IMR-90 (cell line): ENCODE results near the gene CTNNA2. TPM values are rescaled to one million over a fixed set of nuclear protein-coding genes. Genes with fewer than 3 reads are reported as not detected.

ENCODE experiments used
- ATAC-seq: fragments of 200-7000 bp; cut with Tn5 transposase; 2 replicates; pipeline ENCODE4 v1.9.1; 2020; ENCODE audit warnings: low read depth, mild to moderate bottlenecking, moderate library complexity
- BruUV-seq: library from RNA; stranded (reverse); fragments of 400-500 nt; replicated peaks from 2 replicates; lab custom pipeline; 2021; lab: Mats Ljungman, UMichigan
- CTCF ChIA-PET: fragments of 300-600 bp; formaldehyde crosslinking; extraction: SDS; loops from one replicate; lab custom pipeline; 2021; ENCODE audit warnings: antibody characterized with exemption; lab: Yijun Ruan, JAX
- POLR2A ChIA-PET: fragments of 300-600 bp; sonication (Branson Sonifier 250); formaldehyde crosslinking; loops from one replicate; lab custom pipeline; 2022; ENCODE audit warnings: antibody characterized with exemption; ENCODE audit not compliant: unreplicated experiment; lab: Charles Lee
- DNase-seq: peaks from one replicate; pipeline ENCODE4 v3.0.0; 2013
- H2AFZ ChIP-seq: replicated peaks from 2 replicates; pipeline ENCODE3; 2013; ENCODE audit warnings: low read length, mild to moderate bottlenecking; ENCODE audit not compliant: poor library complexity
- H2AK5ac ChIP-seq: 2 replicates; pipeline ENCODE4 v1.6.1; 2013; ENCODE audit warnings: low read depth, low read length, inconsistent platforms
- H2AK9ac ChIP-seq: replicated peaks from 2 replicates; pipeline ENCODE3; 2013; ENCODE audit warnings: mild to moderate bottlenecking, low read depth, low read length, moderate library complexity; ENCODE audit not compliant: poor library complexity
- H2BK120ac ChIP-seq: 2 replicates; pipeline ENCODE4 v1.6.1; 2013; ENCODE audit warnings: low read depth, low read length, inconsistent platforms
- H2BK15ac ChIP-seq: 3 replicates; pipeline ENCODE4 v1.6.1; 2013; ENCODE audit warnings: low read depth, low read length, inconsistent platforms
- H2BK20ac ChIP-seq: 2 replicates; pipeline ENCODE4 v1.6.1; 2013; ENCODE audit warnings: low read depth, mild to moderate bottlenecking, inconsistent platforms, low read length, moderate library complexity
- H2BK5ac ChIP-seq: 2 replicates; pipeline ENCODE4 v1.6.1; 2013; ENCODE audit warnings: mild to moderate bottlenecking, low read depth, low read length, inconsistent platforms; ENCODE audit not compliant: poor library complexity, severe bottlenecking
- H3K14ac ChIP-seq: replicated peaks from 2 replicates; pipeline ENCODE4 v1.6.1; 2013; ENCODE audit warnings: low read depth, low read length, inconsistent platforms
- H3K18ac ChIP-seq: 2 replicates; pipeline ENCODE4 v1.6.1; 2013; ENCODE audit warnings: low read depth, low read length, control low read depth
- H3K23ac ChIP-seq: 2 replicates; pipeline ENCODE4 v1.6.1; 2013; ENCODE audit warnings: low read depth, low read length, inconsistent platforms
- H3K27ac ChIP-seq: 2 replicates; pipeline ENCODE4 v1.5.1; 2013; ENCODE audit warnings: mild to moderate bottlenecking, control low read depth, low read length; ENCODE audit not compliant: insufficient read depth
- H3K27me3 ChIP-seq: 2 replicates; pipeline ENCODE4 v1.6.1; 2013; ENCODE audit warnings: low read length; ENCODE audit not compliant: control insufficient read depth, insufficient read depth
- H3K36me3 ChIP-seq: 2 replicates; pipeline ENCODE4 v1.6.1; 2013; ENCODE audit warnings: low read length, mixed read lengths; ENCODE audit not compliant: control insufficient read depth, insufficient read depth
- H3K4ac ChIP-seq: 2 replicates; pipeline ENCODE4 v1.6.1; 2013; ENCODE audit warnings: low read depth, low read length, inconsistent platforms
- H3K4me1 ChIP-seq: 2 replicates; pipeline ENCODE4 v1.6.1; 2013; ENCODE audit warnings: low read length, mixed read lengths; ENCODE audit not compliant: control insufficient read depth, insufficient read depth
- H3K4me2 ChIP-seq: 2 replicates; pipeline ENCODE4 v1.6.1; 2013; ENCODE audit warnings: low read depth, mild to moderate bottlenecking, control low read depth, low read length, moderate library complexity
- H3K4me3 ChIP-seq: 2 replicates; pipeline ENCODE4 v1.5.1; 2013; ENCODE audit warnings: low read depth, mild to moderate bottlenecking, control low read depth, low read length, moderate library complexity; ENCODE audit not compliant: insufficient read depth
- H3K56ac ChIP-seq: 2 replicates; pipeline ENCODE4 v1.6.1; 2013; ENCODE audit warnings: low read length, inconsistent platforms; ENCODE audit not compliant: insufficient read depth; ENCODE audit errors: extremely low read depth
- H3K79me1 ChIP-seq, 2 experiments: 2 replicates each; pipeline ENCODE4 v1.6.1; 2013; ENCODE audit warnings: low read length in 2 of 2, inconsistent platforms in 1 of 2, low read depth in 1 of 2
- H3K9ac ChIP-seq: 2 replicates; pipeline ENCODE4 v1.6.1; 2013; ENCODE audit warnings: low read depth, low read length, control low read depth
- H3K9me1 ChIP-seq: 2 replicates; pipeline ENCODE4 v1.6.1; 2013; ENCODE audit warnings: low read length, inconsistent platforms; ENCODE audit not compliant: insufficient read depth
- H3K9me3 ChIP-seq: 2 replicates; pipeline ENCODE4 v1.6.1; 2013; ENCODE audit warnings: low read length; ENCODE audit not compliant: control insufficient read depth, insufficient read depth
- H4K20me1 ChIP-seq: 2 replicates; pipeline ENCODE4 v1.6.1; 2013; ENCODE audit warnings: low read length, inconsistent platforms; ENCODE audit not compliant: insufficient read depth
- H4K5ac ChIP-seq: 2 replicates; pipeline ENCODE4 v1.6.1; 2013; ENCODE audit warnings: mild to moderate bottlenecking, low read depth, low read length, control low read depth
- H4K8ac ChIP-seq, 2 experiments: 2 replicates each; pipeline ENCODE4 v1.6.1; 2013; ENCODE audit warnings: low read depth in 2 of 2, low read length in 2 of 2, control low read depth in 1 of 2, inconsistent platforms in 1 of 2
- H4K91ac ChIP-seq: 2 replicates; pipeline ENCODE4 v1.6.1; 2013; ENCODE audit warnings: low read depth, low read length, inconsistent platforms; ENCODE audit not compliant: insufficient read depth
- BHLHE40 ChIP-seq: fragments of 150-350 bp; IDR thresholded peaks from 2 replicates; pipeline ENCODE4 v1.6.1; 2016; ENCODE audit warnings: mild to moderate bottlenecking, low read depth, low read length
- CEBPB ChIP-seq: IDR thresholded peaks from 2 replicates; pipeline ENCODE4 v1.6.1; 2012; ENCODE audit warnings: low read depth, low read length, improper control_type of control experiment
- CHD1 ChIP-seq: IDR thresholded peaks from 2 replicates; pipeline ENCODE4 v1.6.1; 2012; ENCODE audit warnings: low read depth, low read length, improper control_type of control experiment
- CTCF ChIP-seq: conservative IDR thresholded peaks from 2 replicates; pipeline ENCODE4 v1.5.1; 2012; ENCODE audit warnings: mild to moderate bottlenecking, low read depth, low read length, improper control_type of control experiment
- ELK1 ChIP-seq: fragments of 150-350 bp; IDR thresholded peaks from 2 replicates; pipeline ENCODE4 v1.6.1; 2016; ENCODE audit warnings: low read depth, mild to moderate bottlenecking, low read length, moderate library complexity, borderline replicate concordance
- FOS ChIP-seq: fragments of 150-350 bp; IDR thresholded peaks from 2 replicates; pipeline ENCODE4 v1.6.1; 2016; ENCODE audit warnings: low read depth, low read length
- MAFK ChIP-seq: IDR thresholded peaks from 2 replicates; pipeline ENCODE4 v1.6.1; 2012; ENCODE audit warnings: low read depth, low read length, improper control_type of control experiment
- MAZ ChIP-seq: IDR thresholded peaks from 2 replicates; pipeline ENCODE4 v1.6.1; 2012; ENCODE audit warnings: low read depth, mild to moderate bottlenecking, low read length, improper control_type of control experiment, moderate library complexity, borderline replicate concordance
- MXI1 ChIP-seq: IDR thresholded peaks from 2 replicates; pipeline ENCODE4 v1.6.1; 2012; ENCODE audit warnings: low read depth, mild to moderate bottlenecking, low read length, moderate library complexity, borderline replicate concordance
- NFE2L2 ChIP-seq: fragments of 150-350 bp; IDR thresholded peaks from 2 replicates; pipeline ENCODE4 v1.6.1; 2016; ENCODE audit warnings: low read depth, mild to moderate bottlenecking, low read length
- RCOR1 ChIP-seq: IDR thresholded peaks from 2 replicates; pipeline ENCODE4 v1.6.1; 2012; ENCODE audit warnings: mild to moderate bottlenecking, low read length, improper control_type of control experiment; ENCODE audit not compliant: insufficient replicate concordance
- SMC3 ChIP-seq: fragments of 150-350 bp; IDR thresholded peaks from 2 replicates; pipeline ENCODE4 v1.6.1; 2016; ENCODE audit warnings: low read depth, mild to moderate bottlenecking, antibody characterized with exemption, low read length, moderate library complexity
- USF2 ChIP-seq: fragments of 150-350 bp; IDR thresholded peaks from 2 replicates; pipeline ENCODE4 v1.6.1; 2017; ENCODE audit warnings: mild to moderate bottlenecking, antibody characterized with exemption, low read length, low read depth
- WGBS, 2 experiments: methylation state at CpG; one replicate each; pipeline versions ENCODE4 v1.1.5 to v1.1.7; 2013; ENCODE audit warnings: missing lambda C conversion rate in 2 of 2; ENCODE audit not compliant: insufficient read length in 1 of 2; ENCODE audit errors: extremely low coverage in 2 of 2; 5-methylcytosine and 5-hydroxymethylcytosine counted together
- dilution Hi-C: fragments of 300-500 bp; cut with HindIII; formaldehyde crosslinking; loops from one replicate; pipeline ENCODE4 v1.14.3; 2018; ENCODE audit warnings: low sequenced_read_pairs; ENCODE audit not compliant: unreplicated experiment
- in situ Hi-C: fragments of 300-500 bp; cut with MboI; formaldehyde crosslinking; loops from 3 replicates; pipeline ENCODE4 v1.14.3; 2019; ENCODE audit warnings: low sequenced_read_pairs, inconsistent platforms, mixed read lengths
- intact Hi-C: fragments of 100-400 bp; cut with micrococcal nuclease; formaldehyde crosslinking; loops from 2 replicates; pipeline ENCODE4 v1.10.0; 2022
- polyA plus RNA-seq, 3 experiments: library from polyadenylated mRNA; depleted of rRNA; stranded (reverse); fragments of >200 nt; gene quantifications; 2 replicates each; pipeline ENCODE4 v1.2.3, GENCODE V29; 2012; ENCODE audit warnings: low replicate concordance in 1 of 3
- total RNA-seq: library from RNA; depleted of rRNA; stranded (reverse); fragments of >200 nt; gene quantifications from 2 replicates; pipeline ENCODE4 v1.2.3, GENCODE V29; 2012

Gene CTNNA2
- total and polyA plus RNA-seq, 2 of the 4 experiments (the other 2 are of a cell fraction), result not detected

- in situ Hi-C loops, result no loop called here
- no peak overlapping the region for H4K5ac ChIP-seq
- no peak overlapping the region for H2AFZ ChIP-seq
- H4K20me1 ChIP-seq, result no peaks in the 10 kb centered on the region
- no peaks in the 10 kb centered on the region for H3K27me3 ChIP-seq
- H2AK5ac ChIP-seq, result no peak overlapping the region
- H3K56ac ChIP-seq, result no peak overlapping the region
- H4K8ac ChIP-seq, result no peak overlapping the region
- ATAC-seq, result no peak
- H3K4me2 ChIP-seq, result no peak overlapping the region
- no peak overlapping the region for H2BK5ac ChIP-seq
- no peaks in the 10 kb centered on the region for H3K79me1 ChIP-seq
- H3K9ac ChIP-seq, result no peak overlapping the region
- no peak overlapping the region for H2BK20ac ChIP-seq
- no peak overlapping the region for H3K14ac ChIP-seq
- H3K36me3 ChIP-seq, result no peaks in the 10 kb centered on the region
- H3K9me3 ChIP-seq, result peaks cover 6% of the 10 kb centered on the region; the same call in 1 of the 2 replicates
- no peak overlapping the region for H2BK15ac ChIP-seq
- DNase-seq, result no peak
- H3K23ac ChIP-seq, result no peak overlapping the region
- H3K18ac ChIP-seq, result no peak overlapping the region
- WGBS, 2 experiments, result 20% methylated on average over 2 of the region's 3 CpGs; no CpG with 5 or more reads in 1 of the 2 experiments
- H3K9me1 ChIP-seq, result no peaks in the 10 kb centered on the region
- no peak overlapping the region for H3K27ac ChIP-seq
- H3K4ac ChIP-seq, result no peak overlapping the region
- dilution Hi-C loops, result no loop called here
- H3K4me1 ChIP-seq, result no peaks in the 10 kb centered on the region
- H2AK9ac ChIP-seq, result no peak overlapping the region
- no TSS peak for BruUV-seq
- no peak overlapping the region for H3K4me3 ChIP-seq
- H4K91ac ChIP-seq, result no peak overlapping the region
- intact Hi-C loops, result no loop called here
- no peak for TF ChIP-seq MAFK
- no peak for TF ChIP-seq CTCF
- TF ChIP-seq RCOR1, result no peak
- TF ChIP-seq ELK1, result no peak
- no peak for TF ChIP-seq USF2
- no peak for TF ChIP-seq BHLHE40
- no peak for TF ChIP-seq CEBPB
- TF ChIP-seq MXI1, result no peak
- TF ChIP-seq CHD1, result no peak
- TF ChIP-seq FOS, result no peak
- TF ChIP-seq SMC3, result no peak
- no peak for TF ChIP-seq MAZ
- TF ChIP-seq NFE2L2, result no peak
- ChIA-PET CTCF (no interaction called here), POLR2A (no interaction called here)
- no peak overlapping the region for H2BK120ac ChIP-seq
Measured at GRCh38 chr2:79487399-79487798, 25.5 kb upstream of the CTNNA2 start.
